HG02970 (cell line): ENCODE results near the gene PARP12.

Source experiments
- ATAC-seq: cut with Tn5 transposase; IDR thresholded peaks from one replicate; pipeline ENCODE4 v1.9.1; 2021; ENCODE audit warnings: mild to moderate bottlenecking, moderate library complexity, moderate number of reproducible peaks; ENCODE audit not compliant: unreplicated experiment, low FRiP score

PARP12 gene

GRCh38 chr7:140060788-140061606, 1.8 kb downstream of the PARP12 start:
- ATAC-seq = no peak

- no peak for ATAC-seq
Measured at GRCh38 chr7:140060243-140060630, 2.5 kb downstream of the PARP12 start.

- ATAC-seq = no peak
Measured at GRCh38 chr7:140059273-140060242, 3.2 kb downstream of the PARP12 start.

- ATAC-seq = no peak
Measured at GRCh38 chr7:140058517-140058916, 4.2 kb downstream of the PARP12 start.

- ATAC-seq = no peak
Measured at GRCh38 chr7:140057143-140057535, 5.6 kb downstream of the PARP12 start.

GRCh38 chr7:140056431-140057142, 6.2 kb downstream of the PARP12 start:
- ATAC-seq = no peak

GRCh38 chr7:140055833-140056232, 6.9 kb downstream of the PARP12 start:
- ATAC-seq = no peak

- no peak for ATAC-seq
Measured at GRCh38 chr7:140054751-140055150, 8.0 kb downstream of the PARP12 start.

GRCh38 chr7:140053812-140054539, 8.8 kb downstream of the PARP12 start:
- ATAC-seq = peak; percentile 65

- no peak for ATAC-seq
Measured at GRCh38 chr7:140051820-140052219, 10.9 kb downstream of the PARP12 start.

- no peak for ATAC-seq
Measured at GRCh38 chr7:140050100-140050499, 12.7 kb downstream of the PARP12 start.

- ATAC-seq = no peak
Measured at GRCh38 chr7:140049339-140050024, 13.3 kb downstream of the PARP12 start.

- ATAC-seq = no peak
Measured at GRCh38 chr7:140048989-140049338, 13.8 kb downstream of the PARP12 start.

GRCh38 chr7:140048138-140048537, 14.6 kb downstream of the PARP12 start:
- no peak for ATAC-seq

GRCh38 chr7:140047197-140047596, 15.6 kb downstream of the PARP12 start:
- no peak for ATAC-seq

- no peak for ATAC-seq
Measured at GRCh38 chr7:140045697-140046096, 17.1 kb downstream of the PARP12 start.

GRCh38 chr7:140044251-140044650, 18.5 kb downstream of the PARP12 start:
- no peak for ATAC-seq

GRCh38 chr7:140042386-140042670, 20.4 kb downstream of the PARP12 start:
- no peak for ATAC-seq

- no peak for ATAC-seq
Measured at GRCh38 chr7:140041659-140042385, 20.9 kb downstream of the PARP12 start.
